Sigmoid colon (tissue), 4 donors: ENCODE results near the gene DZIP1.

Source experiments
- EP300 ChIP-seq, 4 donors: sonication (generic); formaldehyde crosslinking; IDR thresholded peaks; one replicate each; pipeline ENCODE4 v1.6.1; 2017; ENCODE audit warnings: antibody characterized with exemption in 4 of 4
- POLR2AphosphoS5 ChIP-seq, 4 donors: sonication (generic); formaldehyde crosslinking; IDR thresholded peaks; one replicate each; pipeline ENCODE4 v1.6.1; 2017; ENCODE audit warnings: antibody characterized with exemption in 4 of 4
- TF ChIP-seq, protein P1 (sequence below), 4 experiments: fragments of 450-650 bp in 3 of 4; fragments of 200-600 bp in 1 of 4; IDR thresholded peaks; one replicate each; pipeline ENCODE4 v1.5.1; 2016 to 2019; ENCODE audit warnings: antibody characterized with exemption in 4 of 4, mild to moderate bottlenecking in 3 of 4, moderate library complexity in 2 of 4

DNA sequence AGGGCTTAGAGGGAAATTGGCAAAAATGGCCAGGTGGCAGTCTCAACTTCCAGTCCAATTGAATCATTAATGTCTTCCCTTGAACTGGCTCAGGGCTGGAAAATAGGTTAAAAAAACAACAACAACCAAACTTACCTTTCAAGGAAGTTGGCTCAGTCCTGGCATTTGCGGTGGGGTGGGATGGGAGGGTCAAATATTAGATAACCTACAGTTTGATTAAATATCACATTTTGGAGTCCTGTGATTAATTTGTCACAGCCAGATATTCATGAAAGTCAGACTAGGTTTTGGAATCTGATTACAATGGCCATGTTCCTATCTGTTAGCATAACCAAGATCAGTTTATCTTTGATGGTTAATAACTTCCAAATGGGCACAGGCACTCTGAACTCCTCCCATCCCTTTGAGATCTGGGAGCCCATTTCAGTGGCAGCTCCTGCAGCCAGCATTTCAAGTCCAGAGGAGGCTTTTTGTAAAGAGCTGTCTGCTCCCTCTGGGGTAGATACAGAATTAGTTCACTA, 7.8 kb upstream of the DZIP1 start:
- TF ChIP-seq, protein P1, sequence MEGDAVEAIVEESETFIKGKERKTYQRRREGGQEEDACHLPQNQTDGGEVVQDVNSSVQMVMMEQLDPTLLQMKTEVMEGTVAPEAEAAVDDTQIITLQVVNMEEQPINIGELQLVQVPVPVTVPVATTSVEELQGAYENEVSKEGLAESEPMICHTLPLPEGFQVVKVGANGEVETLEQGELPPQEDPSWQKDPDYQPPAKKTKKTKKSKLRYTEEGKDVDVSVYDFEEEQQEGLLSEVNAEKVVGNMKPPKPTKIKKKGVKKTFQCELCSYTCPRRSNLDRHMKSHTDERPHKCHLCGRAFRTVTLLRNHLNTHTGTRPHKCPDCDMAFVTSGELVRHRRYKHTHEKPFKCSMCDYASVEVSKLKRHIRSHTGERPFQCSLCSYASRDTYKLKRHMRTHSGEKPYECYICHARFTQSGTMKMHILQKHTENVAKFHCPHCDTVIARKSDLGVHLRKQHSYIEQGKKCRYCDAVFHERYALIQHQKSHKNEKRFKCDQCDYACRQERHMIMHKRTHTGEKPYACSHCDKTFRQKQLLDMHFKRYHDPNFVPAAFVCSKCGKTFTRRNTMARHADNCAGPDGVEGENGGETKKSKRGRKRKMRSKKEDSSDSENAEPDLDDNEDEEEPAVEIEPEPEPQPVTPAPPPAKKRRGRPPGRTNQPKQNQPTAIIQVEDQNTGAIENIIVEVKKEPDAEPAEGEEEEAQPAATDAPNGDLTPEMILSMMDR (IDR thresholded peaks at IDR 0.05) = no peak
- TF ChIP-seq EP300 (IDR thresholded peaks at IDR 0.05) = no peak
- no peak for TF ChIP-seq POLR2AphosphoS5 (IDR thresholded peaks at IDR 0.05)
